ENCODE measurements around the gene DEFB128.
"Not testable (repeated sequence)": the region's sequence is repeated elsewhere in the genome, so short reads cannot be mapped to it uniquely, and the experiment has no call there.

The DEFB128 gene

GRCh38 chr20:217266-217665 is 27.8 kb upstream of the DEFB128 start:
- DNase-seq (ENCODE audit: insufficient read length, low spot score): no peak
- FAIRE-seq: no peak
- TF ChIP-seq POU2F2 (IDR thresholded peaks at IDR 0.05; ENCODE audit: low read depth, low read length) (no peak), POLR2AphosphoS5 (IDR thresholded peaks at IDR 0.05; ENCODE audit: low read depth, low read length) (no peak), PAX5 (IDR thresholded peaks at IDR 0.05; ENCODE audit: insufficient read depth, low read length, severe bottlenecking) (no peak), POLR2A (IDR thresholded peaks at IDR 0.05; ENCODE audit: low read depth, low read length) (no peak), SPI1 (IDR thresholded peaks at IDR 0.05; ENCODE audit: low read depth, low read length) (no peak), TAF1 (IDR thresholded peaks at IDR 0.05; ENCODE audit: low read depth, low read length) (no peak)

GRCh38 chr20:215796-216195 is 26.3 kb upstream of the DEFB128 start:
- no peak for TF ChIP-seq POLR2AphosphoS5 (IDR thresholded peaks at IDR 0.05; ENCODE audit: low read depth, low read length)
- TF ChIP-seq PAX5 (IDR thresholded peaks at IDR 0.05; ENCODE audit: insufficient read depth, low read length, severe bottlenecking): no peak
- TF ChIP-seq TAF1 (IDR thresholded peaks at IDR 0.05; ENCODE audit: low read depth, low read length): no peak
- no peak for TF ChIP-seq SPI1 (IDR thresholded peaks at IDR 0.05; ENCODE audit: low read depth, low read length)
- no peak for TF ChIP-seq POU2F2 (IDR thresholded peaks at IDR 0.05; ENCODE audit: low read depth, low read length)
- TF ChIP-seq POLR2A (IDR thresholded peaks at IDR 0.05; ENCODE audit: low read depth, low read length): no peak
- FAIRE-seq: no peak
- DNase-seq (ENCODE audit: insufficient read length, low spot score): no peak

GRCh38 chr20:214383-214782 is 24.9 kb upstream of the DEFB128 start:
- TF ChIP-seq POU2F2 (IDR thresholded peaks at IDR 0.05; ENCODE audit: low read depth, low read length): no peak
- TF ChIP-seq POLR2AphosphoS5 (IDR thresholded peaks at IDR 0.05; ENCODE audit: low read depth, low read length): no peak
- no peak for TF ChIP-seq SPI1 (IDR thresholded peaks at IDR 0.05; ENCODE audit: low read depth, low read length)
- TF ChIP-seq POLR2A (IDR thresholded peaks at IDR 0.05; ENCODE audit: low read depth, low read length): no peak
- no peak for TF ChIP-seq TAF1 (IDR thresholded peaks at IDR 0.05; ENCODE audit: low read depth, low read length)
- FAIRE-seq (no peak), DNase-seq (ENCODE audit: insufficient read length, low spot score) (no peak)

GRCh38 chr20:210809-211502 is 21.4 kb upstream of the DEFB128 start:
- TF ChIP-seq PAX5 (IDR thresholded peaks at IDR 0.05; ENCODE audit: insufficient read depth, low read length, severe bottlenecking) (no peak), POU2F2 (IDR thresholded peaks at IDR 0.05; ENCODE audit: low read depth, low read length) (no peak), POLR2AphosphoS5 (IDR thresholded peaks at IDR 0.05; ENCODE audit: low read depth, low read length) (no peak)
- DNase-seq (ENCODE audit: insufficient read length, low spot score) (no peak), FAIRE-seq (no peak)

- peak; percentile 5 for DNase-seq (ENCODE audit: insufficient read length, low spot score)
- TF ChIP-seq POU2F2 (IDR thresholded peaks at IDR 0.05; ENCODE audit: low read depth, low read length) (no peak), POLR2AphosphoS5 (IDR thresholded peaks at IDR 0.05; ENCODE audit: low read depth, low read length) (no peak), POLR2A (IDR thresholded peaks at IDR 0.05; ENCODE audit: low read depth, low read length) (no peak), TAF1 (IDR thresholded peaks at IDR 0.05; ENCODE audit: low read depth, low read length) (no peak), SPI1 (IDR thresholded peaks at IDR 0.05; ENCODE audit: low read depth, low read length) (no peak), PAX5 (IDR thresholded peaks at IDR 0.05; ENCODE audit: insufficient read depth, low read length, severe bottlenecking) (no peak)
- FAIRE-seq: peak; percentile 93
These were observed 19.5 kb upstream of the DEFB128 start for GRCh38 chr20:208942-209566.

GRCh38 chr20:203630-204029 is 14.1 kb upstream of the DEFB128 start:
- FAIRE-seq; DNase-seq (ENCODE audit: insufficient read length, low spot score): not testable (repeated sequence)

- no peak for TF ChIP-seq PAX5 (IDR thresholded peaks at IDR 0.05; ENCODE audit: insufficient read depth, low read length, severe bottlenecking)
- TF ChIP-seq POLR2AphosphoS5 (IDR thresholded peaks at IDR 0.05; ENCODE audit: low read depth, low read length): no peak
- no peak for TF ChIP-seq SPI1 (IDR thresholded peaks at IDR 0.05; ENCODE audit: low read depth, low read length)
- TF ChIP-seq POU2F2 (IDR thresholded peaks at IDR 0.05; ENCODE audit: low read depth, low read length): no peak
- no peak for TF ChIP-seq POLR2A (IDR thresholded peaks at IDR 0.05; ENCODE audit: low read depth, low read length)
- TF ChIP-seq TAF1 (IDR thresholded peaks at IDR 0.05; ENCODE audit: low read depth, low read length): no peak
- FAIRE-seq: no peak
- DNase-seq (ENCODE audit: insufficient read length, low spot score): no peak
These were observed 10.5 kb upstream of the DEFB128 start for GRCh38 chr20:199996-200395.

- DNase-seq (ENCODE audit: insufficient read length, low spot score): no peak
- FAIRE-seq: no peak
- no peak for TF ChIP-seq TAF1 (IDR thresholded peaks at IDR 0.05; ENCODE audit: low read depth, low read length)
- TF ChIP-seq SPI1 (IDR thresholded peaks at IDR 0.05; ENCODE audit: low read depth, low read length): no peak
- no peak for TF ChIP-seq POU2F2 (IDR thresholded peaks at IDR 0.05; ENCODE audit: low read depth, low read length)
- no peak for TF ChIP-seq POLR2AphosphoS5 (IDR thresholded peaks at IDR 0.05; ENCODE audit: low read depth, low read length)
- TF ChIP-seq POLR2A (IDR thresholded peaks at IDR 0.05; ENCODE audit: low read depth, low read length): no peak
- no peak for TF ChIP-seq PAX5 (IDR thresholded peaks at IDR 0.05; ENCODE audit: insufficient read depth, low read length, severe bottlenecking)
These were observed 8.7 kb upstream of the DEFB128 start for GRCh38 chr20:198225-198624.

GRCh38 chr20:187733-188132 is 1.8 kb downstream of the DEFB128 start:
- no peak for DNase-seq (ENCODE audit: insufficient read length, low spot score)
- FAIRE-seq: no peak
- no peak for TF ChIP-seq POLR2AphosphoS5 (IDR thresholded peaks at IDR 0.05; ENCODE audit: low read depth, low read length)
- TF ChIP-seq SPI1 (IDR thresholded peaks at IDR 0.05; ENCODE audit: low read depth, low read length): no peak
- no peak for TF ChIP-seq POLR2A (IDR thresholded peaks at IDR 0.05; ENCODE audit: low read depth, low read length)
- TF ChIP-seq TAF1 (IDR thresholded peaks at IDR 0.05; ENCODE audit: low read depth, low read length): no peak
- no peak for TF ChIP-seq PAX5 (IDR thresholded peaks at IDR 0.05; ENCODE audit: insufficient read depth, low read length, severe bottlenecking)

GRCh38 chr20:184288-184687 is 5.2 kb downstream of the DEFB128 start:
- DNase-seq (ENCODE audit: insufficient read length, low spot score) (no peak), FAIRE-seq (no peak)
- TF ChIP-seq POLR2AphosphoS5 (IDR thresholded peaks at IDR 0.05; ENCODE audit: low read depth, low read length): no peak
- no peak for TF ChIP-seq POU2F2 (IDR thresholded peaks at IDR 0.05; ENCODE audit: low read depth, low read length)
- TF ChIP-seq SPI1 (IDR thresholded peaks at IDR 0.05; ENCODE audit: low read depth, low read length): no peak
- TF ChIP-seq PAX5 (IDR thresholded peaks at IDR 0.05; ENCODE audit: insufficient read depth, low read length, severe bottlenecking): no peak
- no peak for TF ChIP-seq TAF1 (IDR thresholded peaks at IDR 0.05; ENCODE audit: low read depth, low read length)
- TF ChIP-seq POLR2A (IDR thresholded peaks at IDR 0.05; ENCODE audit: low read depth, low read length): no peak
